ENCODE measurements around the gene CORO2B. TPM values are rescaled to one million over a fixed set of nuclear protein-coding genes. Genes with fewer than 3 reads are reported as not detected.

Gene CORO2B
- total RNA-seq, 1 experiment from 2014 or later = 0.17 TPM

GRCh38 chr15:68615301-68615700 is 36.5 kb downstream of the CORO2B start:
- in situ Hi-C loops (cut with HindIII; ENCODE audit: low pct_unique_long_range_greater_than_20kb, low sequenced_read_pairs) = no loop called here
- DNase-seq (ENCODE audit: low read depth) = no peak

GRCh38 chr15:68615811-68616210 is 37.0 kb downstream of the CORO2B start:
- DNase-seq (ENCODE audit: low read depth) = no peak
- in situ Hi-C loops (cut with HindIII; ENCODE audit: low pct_unique_long_range_greater_than_20kb, low sequenced_read_pairs) = no loop called here

GRCh38 chr15:68616397-68616796 is 37.6 kb downstream of the CORO2B start:
- in situ Hi-C loops (cut with HindIII; ENCODE audit: low pct_unique_long_range_greater_than_20kb, low sequenced_read_pairs) = no loop called here

GRCh38 chr15:68617001-68617400 is 38.2 kb downstream of the CORO2B start:
- DNase-seq (ENCODE audit: low read depth) = no peak
- in situ Hi-C loops (cut with HindIII; ENCODE audit: low pct_unique_long_range_greater_than_20kb, low sequenced_read_pairs) = no loop called here

More at GRCh38 chr15:68616397-68616796, 37.6 kb downstream of the CORO2B start:
- no peak for DNase-seq (ENCODE audit: low read depth)

- in situ Hi-C loops (cut with HindIII; ENCODE audit: low pct_unique_long_range_greater_than_20kb, low sequenced_read_pairs) = no loop called here
- no peak for DNase-seq (ENCODE audit: low read depth)
Measured at GRCh38 chr15:68617777-68618176, 39.0 kb downstream of the CORO2B start.

- DNase-seq (ENCODE audit: low read depth) = no peak
- in situ Hi-C loops (cut with HindIII; ENCODE audit: low pct_unique_long_range_greater_than_20kb, low sequenced_read_pairs) = no loop called here
Measured at GRCh38 chr15:68618394-68618793, 39.6 kb downstream of the CORO2B start.

- in situ Hi-C loops (cut with HindIII; ENCODE audit: low pct_unique_long_range_greater_than_20kb, low sequenced_read_pairs) = no loop called here
- DNase-seq (ENCODE audit: low read depth) = no peak
Measured at GRCh38 chr15:68618908-68619698, 40.3 kb downstream of the CORO2B start.

- in situ Hi-C loops (cut with HindIII; ENCODE audit: low pct_unique_long_range_greater_than_20kb, low sequenced_read_pairs) = no loop called here
- DNase-seq (ENCODE audit: low read depth) = no peak
Measured at GRCh38 chr15:68620721-68621527, 42.1 kb downstream of the CORO2B start.

GRCh38 chr15:68621535-68621934 is 42.7 kb downstream of the CORO2B start:
- DNase-seq (ENCODE audit: low read depth) = no peak
- in situ Hi-C loops (cut with HindIII; ENCODE audit: low pct_unique_long_range_greater_than_20kb, low sequenced_read_pairs) = no loop called here

- in situ Hi-C loops (cut with HindIII; ENCODE audit: low pct_unique_long_range_greater_than_20kb, low sequenced_read_pairs) = no loop called here
- no peak for DNase-seq (ENCODE audit: low read depth)
Measured at GRCh38 chr15:68623301-68623892, 44.6 kb downstream of the CORO2B start.

GRCh38 chr15:68625853-68626252 is 47.1 kb downstream of the CORO2B start:
- no peak for DNase-seq (ENCODE audit: low read depth)
- in situ Hi-C loops (cut with HindIII; ENCODE audit: low pct_unique_long_range_greater_than_20kb, low sequenced_read_pairs) = no loop called here

GRCh38 chr15:68626283-68626682 is 47.5 kb downstream of the CORO2B start:
- in situ Hi-C loops (cut with HindIII; ENCODE audit: low pct_unique_long_range_greater_than_20kb, low sequenced_read_pairs) = no loop called here
- DNase-seq (ENCODE audit: low read depth) = no peak

- in situ Hi-C loops (cut with HindIII; ENCODE audit: low pct_unique_long_range_greater_than_20kb, low sequenced_read_pairs) = no loop called here
- DNase-seq (ENCODE audit: low read depth) = no peak
Measured at GRCh38 chr15:68626739-68627138, 47.9 kb downstream of the CORO2B start.

- DNase-seq (ENCODE audit: low read depth) = no peak
- in situ Hi-C loops (cut with HindIII; ENCODE audit: low pct_unique_long_range_greater_than_20kb, low sequenced_read_pairs) = no loop called here
Measured at GRCh38 chr15:68627476-68627875, 48.7 kb downstream of the CORO2B start.

GRCh38 chr15:68627995-68628394 is 49.2 kb downstream of the CORO2B start:
- no peak for DNase-seq (ENCODE audit: low read depth)
- in situ Hi-C loops (cut with HindIII; ENCODE audit: low pct_unique_long_range_greater_than_20kb, low sequenced_read_pairs) = no loop called here

GRCh38 chr15:68629519-68630210 is 50.9 kb downstream of the CORO2B start:
- in situ Hi-C loops (cut with HindIII; ENCODE audit: low pct_unique_long_range_greater_than_20kb, low sequenced_read_pairs) = no loop called here
- DNase-seq (ENCODE audit: low read depth) = no peak

- in situ Hi-C loops (cut with HindIII; ENCODE audit: low pct_unique_long_range_greater_than_20kb, low sequenced_read_pairs) = no loop called here
- no peak for DNase-seq (ENCODE audit: low read depth)
Measured at GRCh38 chr15:68630211-68630555, 51.4 kb downstream of the CORO2B start.

GRCh38 chr15:68630836-68631235 is 52.0 kb downstream of the CORO2B start:
- in situ Hi-C loops (cut with HindIII; ENCODE audit: low pct_unique_long_range_greater_than_20kb, low sequenced_read_pairs) = no loop called here
- DNase-seq (ENCODE audit: low read depth) = no peak

- DNase-seq (ENCODE audit: low read depth) = no peak
- in situ Hi-C loops (cut with HindIII; ENCODE audit: low pct_unique_long_range_greater_than_20kb, low sequenced_read_pairs) = no loop called here
Measured at GRCh38 chr15:68631601-68632051, 52.8 kb downstream of the CORO2B start.
